Esophagus squamous epithelium (tissue), 4 donors: Measurements from ENCODE around the gene COPZ1.

ENCODE experiments used
- POLR2A ChIP-seq, 4 donors: fragments of 450-650 bp; IDR thresholded peaks; one replicate each; pipeline ENCODE4 v1.6.1; 2017; ENCODE audit warnings: antibody characterized with exemption in 4 of 4, mild to moderate bottlenecking in 4 of 4, moderate library complexity in 3 of 4
- TF ChIP-seq, protein P1 (sequence below), 6 experiments: fragments of 450-650 bp in 4 of 6; fragments of 200-600 bp in 2 of 6; sonication (generic) in 2 of 6; IDR thresholded peaks; one replicate each; pipeline ENCODE4 v1.5.1; 2016 to 2019; ENCODE audit warnings: antibody characterized with exemption in 6 of 6, mild to moderate bottlenecking in 4 of 6, moderate library complexity in 4 of 6

DNA sequence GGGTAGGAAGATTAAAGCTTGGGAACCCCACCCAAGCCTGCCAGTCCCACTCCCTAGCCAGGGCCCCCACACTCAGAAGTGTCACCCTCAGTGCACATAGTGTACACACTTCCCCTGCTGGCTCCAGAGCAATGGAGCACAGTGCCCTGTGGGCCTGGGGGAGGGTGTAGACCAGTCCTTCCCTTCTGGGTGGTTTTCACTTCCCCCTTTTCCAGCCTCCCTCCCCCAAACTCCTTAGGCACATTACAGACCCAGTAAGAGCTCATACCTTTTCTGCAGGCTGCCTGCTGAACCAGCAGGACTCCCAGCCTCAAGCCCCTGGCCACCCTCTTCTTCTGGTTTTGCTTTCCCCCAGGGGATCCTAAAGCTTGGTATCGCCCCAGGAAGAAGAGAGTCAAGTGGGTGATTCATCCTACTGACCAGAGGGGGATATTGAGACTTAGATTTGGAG lies 59.7 kb downstream of the COPZ1 start, which contains the start of gene ZNF385A:
- TF ChIP-seq, protein P1, sequence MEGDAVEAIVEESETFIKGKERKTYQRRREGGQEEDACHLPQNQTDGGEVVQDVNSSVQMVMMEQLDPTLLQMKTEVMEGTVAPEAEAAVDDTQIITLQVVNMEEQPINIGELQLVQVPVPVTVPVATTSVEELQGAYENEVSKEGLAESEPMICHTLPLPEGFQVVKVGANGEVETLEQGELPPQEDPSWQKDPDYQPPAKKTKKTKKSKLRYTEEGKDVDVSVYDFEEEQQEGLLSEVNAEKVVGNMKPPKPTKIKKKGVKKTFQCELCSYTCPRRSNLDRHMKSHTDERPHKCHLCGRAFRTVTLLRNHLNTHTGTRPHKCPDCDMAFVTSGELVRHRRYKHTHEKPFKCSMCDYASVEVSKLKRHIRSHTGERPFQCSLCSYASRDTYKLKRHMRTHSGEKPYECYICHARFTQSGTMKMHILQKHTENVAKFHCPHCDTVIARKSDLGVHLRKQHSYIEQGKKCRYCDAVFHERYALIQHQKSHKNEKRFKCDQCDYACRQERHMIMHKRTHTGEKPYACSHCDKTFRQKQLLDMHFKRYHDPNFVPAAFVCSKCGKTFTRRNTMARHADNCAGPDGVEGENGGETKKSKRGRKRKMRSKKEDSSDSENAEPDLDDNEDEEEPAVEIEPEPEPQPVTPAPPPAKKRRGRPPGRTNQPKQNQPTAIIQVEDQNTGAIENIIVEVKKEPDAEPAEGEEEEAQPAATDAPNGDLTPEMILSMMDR (IDR thresholded peaks at IDR 0.05) = no peak
- peak in 1 of 4 donors; percentile 26 for TF ChIP-seq POLR2A (IDR thresholded peaks at IDR 0.05)
